Mesendoderm (in vitro differentiated cells): Measurements from ENCODE around the gene DIPK1A.

Source experiments
- DNase-seq: peaks from one replicate; pipeline ENCODE4 v3.0.0; 2013
- H2AK5ac ChIP-seq: 2 replicates; pipeline ENCODE4 v1.6.1; 2013; ENCODE audit warnings: low read length, inconsistent platforms
- H2BK120ac ChIP-seq: 2 replicates; pipeline ENCODE4 v1.6.1; 2013; ENCODE audit warnings: low read depth, mild to moderate bottlenecking, low read length, moderate library complexity, mixed read lengths
- H2BK15ac ChIP-seq: replicated peaks from 2 replicates; pipeline ENCODE4 v1.6.1; 2013; ENCODE audit warnings: low read depth, mild to moderate bottlenecking, moderate library complexity
- H2BK5ac ChIP-seq: 2 replicates; pipeline ENCODE4 v1.6.1; 2013; ENCODE audit warnings: low read length, inconsistent platforms
- H3K18ac ChIP-seq: 2 replicates; pipeline ENCODE4 v1.6.1; 2013; ENCODE audit warnings: mild to moderate bottlenecking, low read length, mixed read lengths
- H3K23ac ChIP-seq: one replicate; pipeline ENCODE4 v1.6.1; 2013; ENCODE audit warnings: low read length
- H3K27ac ChIP-seq: 2 replicates; pipeline ENCODE4 v1.5.1; 2013; ENCODE audit warnings: low read depth, mild to moderate bottlenecking, inconsistent platforms, low read length, moderate library complexity
- H3K27me3 ChIP-seq: 2 replicates; pipeline ENCODE4 v1.6.1; 2013; ENCODE audit warnings: low read length, control low read depth, mild to moderate bottlenecking, inconsistent platforms; ENCODE audit not compliant: insufficient read depth, poor library complexity
- H3K36me3 ChIP-seq: 2 replicates; pipeline ENCODE4 v1.6.1; 2013; ENCODE audit warnings: low read length, inconsistent platforms; ENCODE audit not compliant: control insufficient read depth, insufficient read depth
- H3K4ac ChIP-seq: one replicate; pipeline ENCODE4 v1.6.1; 2013; ENCODE audit warnings: low read depth, mild to moderate bottlenecking, low read length, moderate library complexity
- H3K4me1 ChIP-seq: 2 replicates; pipeline ENCODE4 v1.6.1; 2013; ENCODE audit warnings: low read depth, low read length, inconsistent platforms; ENCODE audit not compliant: control insufficient read depth
- H3K4me2 ChIP-seq: 2 replicates; pipeline ENCODE4 v1.6.1; 2013; ENCODE audit warnings: low read length
- H3K4me3 ChIP-seq: 2 replicates; pipeline ENCODE4 v1.5.1; 2013; ENCODE audit warnings: mild to moderate bottlenecking, low read length
- H3K56ac ChIP-seq: one replicate; pipeline ENCODE4 v1.6.1; 2013; ENCODE audit warnings: low read length
- H3K79me1 ChIP-seq: 2 replicates; pipeline ENCODE4 v1.6.1; 2013; ENCODE audit warnings: low read length, inconsistent platforms
- H3K79me2 ChIP-seq: 2 replicates; pipeline ENCODE4 v1.6.1; 2013; ENCODE audit warnings: mild to moderate bottlenecking, low read length; ENCODE audit not compliant: control insufficient read depth, insufficient read depth
- H3K9ac ChIP-seq: 2 replicates; pipeline ENCODE4 v1.6.1; 2013; ENCODE audit warnings: low read length, inconsistent platforms
- H4K5ac ChIP-seq: one replicate; pipeline ENCODE4 v1.6.1; 2013; ENCODE audit warnings: low read length
- H4K8ac ChIP-seq: one replicate; pipeline ENCODE4 v1.6.1; 2013; ENCODE audit warnings: low read depth, mild to moderate bottlenecking, control low read depth, low read length, moderate library complexity
- WGBS: extraction: QIAGEN DNeasy Blood & Tissue Kit; methylation state at CpG from one replicate; pipeline ENCODE4 v1.1.7; 2013; ENCODE audit warnings: low lambda C conversion rate, missing lambda C conversion rate; ENCODE audit not compliant: insufficient coverage; ENCODE audit errors: extremely low coverage; 5-methylcytosine and 5-hydroxymethylcytosine counted together

Gene DIPK1A

GRCh38 chr1:92948071-92948470 is 13.2 kb downstream of the DIPK1A start:
- 100% methylated on average over 1 of the region's 1 CpG for WGBS
- H3K4me2 ChIP-seq = no peak overlapping the region
- DNase-seq = no peak

GRCh38 chr1:92945748-92946270 is 15.5 kb downstream of the DIPK1A start:
- no peak overlapping the region for H2BK5ac ChIP-seq
- no peak overlapping the region for H3K4me2 ChIP-seq
- no peak overlapping the region for H3K27ac ChIP-seq
- H3K56ac ChIP-seq = no peak overlapping the region
- H3K18ac ChIP-seq = no peak overlapping the region
- no peaks in the 10 kb centered on the region for H3K27me3 ChIP-seq
- H3K79me1 ChIP-seq = no peaks in the 10 kb centered on the region
- no peak overlapping the region for H3K4ac ChIP-seq
- H4K8ac ChIP-seq = no peak overlapping the region
- H3K79me2 ChIP-seq = no peaks in the 10 kb centered on the region
- no peaks in the 10 kb centered on the region for H3K4me1 ChIP-seq
- no peak overlapping the region for H3K9ac ChIP-seq
- H3K36me3 ChIP-seq = no peaks in the 10 kb centered on the region
- no CpG with 5 or more reads among the region's 4 CpGs for WGBS
- no peak overlapping the region for H2BK120ac ChIP-seq
- H2BK15ac ChIP-seq = no peak overlapping the region
- no peak for DNase-seq
- H3K4me3 ChIP-seq = no peak overlapping the region
- H3K23ac ChIP-seq = no peak overlapping the region
- no peak overlapping the region for H2AK5ac ChIP-seq
- no peak overlapping the region for H4K5ac ChIP-seq

More at GRCh38 chr1:92948071-92948470, 13.2 kb downstream of the DIPK1A start:
- no peaks in the 10 kb centered on the region for H3K79me1 ChIP-seq
- no peak overlapping the region for H2AK5ac ChIP-seq
- H3K56ac ChIP-seq = no peak overlapping the region
- H4K8ac ChIP-seq = no peak overlapping the region
- H3K79me2 ChIP-seq = no peaks in the 10 kb centered on the region
- H3K4ac ChIP-seq = no peak overlapping the region
- H4K5ac ChIP-seq = no peak overlapping the region
- no peak overlapping the region for H3K27ac ChIP-seq
- no peak overlapping the region for H3K9ac ChIP-seq
- no peaks in the 10 kb centered on the region for H3K27me3 ChIP-seq
- H2BK15ac ChIP-seq = no peak overlapping the region
- peaks cover 1% of the 10 kb centered on the region for H3K4me1 ChIP-seq
- H3K4me3 ChIP-seq = no peak overlapping the region
- H3K23ac ChIP-seq = no peak overlapping the region
- no peaks in the 10 kb centered on the region for H3K36me3 ChIP-seq
- no peak overlapping the region for H2BK5ac ChIP-seq
- no peak overlapping the region for H2BK120ac ChIP-seq
- H3K18ac ChIP-seq = no peak overlapping the region

- Histone ChIP-seq H2BK15ac (no peak overlapping the region), H3K56ac (no peak overlapping the region), H3K4me1 (no peaks in the 10 kb centered on the region), H3K79me2 (no peaks in the 10 kb centered on the region), H3K23ac (no peak overlapping the region), H2BK120ac (no peak overlapping the region), H4K8ac (no peak overlapping the region), H3K36me3 (no peaks in the 10 kb centered on the region), H3K9ac (no peak overlapping the region), H3K18ac (no peak overlapping the region), H2BK5ac (no peak overlapping the region), H3K79me1 (no peaks in the 10 kb centered on the region), H3K27ac (no peak overlapping the region), H3K27me3 (no peaks in the 10 kb centered on the region), H3K4me3 (no peak overlapping the region), H3K4ac (no peak overlapping the region), H2AK5ac (no peak overlapping the region), H4K5ac (no peak overlapping the region), H3K4me2 (no peak overlapping the region)
- WGBS = no CpG with 5 or more reads among the region's 3 CpGs
- DNase-seq = peak; percentile 58
Measured at GRCh38 chr1:92944901-92945747, 16.1 kb downstream of the DIPK1A start.

GRCh38 chr1:92943502-92943847 is 17.8 kb downstream of the DIPK1A start:
- H2AK5ac ChIP-seq = no peak overlapping the region
- no peaks in the 10 kb centered on the region for H3K27me3 ChIP-seq
- no peak overlapping the region for H2BK5ac ChIP-seq
- H3K36me3 ChIP-seq = no peaks in the 10 kb centered on the region
- H4K8ac ChIP-seq = no peak overlapping the region
- no peaks in the 10 kb centered on the region for H3K79me1 ChIP-seq
- no peak overlapping the region for H3K56ac ChIP-seq
- H3K79me2 ChIP-seq = no peaks in the 10 kb centered on the region
- H3K4ac ChIP-seq = no peak overlapping the region
- no CpG with 5 or more reads among the region's 4 CpGs for WGBS
- no peak overlapping the region for H4K5ac ChIP-seq
- H3K9ac ChIP-seq = no peak overlapping the region
- H2BK15ac ChIP-seq = no peak overlapping the region
- no peak overlapping the region for H3K23ac ChIP-seq
- H3K4me1 ChIP-seq = no peaks in the 10 kb centered on the region
- H3K4me2 ChIP-seq = no peak overlapping the region
- H2BK120ac ChIP-seq = no peak overlapping the region
- no peak overlapping the region for H3K4me3 ChIP-seq
- no peak overlapping the region for H3K18ac ChIP-seq
- no peak overlapping the region for H3K27ac ChIP-seq
- no peak for DNase-seq

GRCh38 chr1:92940541-92940940 is 20.7 kb downstream of the DIPK1A start:
- Histone ChIP-seq H2AK5ac (no peak overlapping the region), H3K18ac (no peak overlapping the region), H3K27ac (no peak overlapping the region), H3K79me2 (no peaks in the 10 kb centered on the region), H2BK15ac (no peak overlapping the region), H3K4me1 (no peaks in the 10 kb centered on the region), H2BK5ac (no peak overlapping the region), H3K9ac (no peak overlapping the region), H3K4me3 (no peak overlapping the region), H3K79me1 (no peaks in the 10 kb centered on the region), H4K8ac (no peak overlapping the region), H3K36me3 (no peaks in the 10 kb centered on the region), H3K27me3 (no peaks in the 10 kb centered on the region), H2BK120ac (no peak overlapping the region), H3K56ac (no peak overlapping the region), H3K4ac (no peak overlapping the region), H3K23ac (no peak overlapping the region), H4K5ac (no peak overlapping the region), H3K4me2 (no peak overlapping the region)
- WGBS = no CpG with 5 or more reads among the region's 3 CpGs
- no peak for DNase-seq
